WTC11 (cell line): ENCODE results near the gene OSBPL10. TPM values are rescaled to one million over a fixed set of nuclear protein-coding genes. Genes with fewer than 3 reads are reported as not detected.

ENCODE experiments used
- ATAC-seq: fragments of 200-7000 bp; cut with Tn5 transposase; 2 replicates; pipeline ENCODE4 v1.10.0; 2021; ENCODE audit warnings: mild to moderate bottlenecking, moderate library complexity
- CTCF ChIA-PET: fragments of 300-600 bp; sonication (Branson Sonifier 250); formaldehyde crosslinking; loops from one replicate; lab custom pipeline; 2021; ENCODE audit warnings: antibody characterized with exemption; lab: Charles Lee
- POLR2A ChIA-PET: fragments of 350-600 bp; sonication (Branson Sonifier 250); formaldehyde crosslinking; loops from one replicate; lab custom pipeline; 2021; ENCODE audit warnings: antibody characterized with exemption; lab: Charles Lee
- DNase-seq: peaks from one replicate; pipeline ENCODE4 v3.0.0; 2021; ENCODE audit warnings: low spot score
- H3K27ac Mint-ChIP-seq: 2 replicates; pipeline ENCODE4 v1.8.0; 2021; ENCODE audit warnings: mixed read lengths
- H3K27me3 Mint-ChIP-seq: 2 replicates; pipeline ENCODE4 v1.8.0; 2021; ENCODE audit warnings: low read depth, mild to moderate bottlenecking, moderate library complexity, mixed read lengths
- H3K36me3 Mint-ChIP-seq: 2 replicates; pipeline ENCODE4 v1.8.0; 2021; ENCODE audit warnings: mixed read lengths
- H3K4me1 Mint-ChIP-seq: 2 replicates; pipeline ENCODE4 v1.8.0; 2022; ENCODE audit warnings: mixed read lengths
- H3K4me3 Mint-ChIP-seq: 2 replicates; pipeline ENCODE4 v1.8.0; 2021; ENCODE audit warnings: mild to moderate bottlenecking, moderate library complexity, mixed read lengths
- H3K9me3 Mint-ChIP-seq: 2 replicates; pipeline ENCODE4 v1.8.0; 2021; ENCODE audit warnings: mixed read lengths
- AFF4 ChIP-seq: sonication (generic); formaldehyde crosslinking; IDR thresholded peaks from 2 replicates; pipeline ENCODE4 v1.8.1; 2023; ENCODE audit warnings: mild to moderate bottlenecking, missing genetic modification reagents, borderline replicate concordance
- ATF1 ChIP-seq: sonication (generic); formaldehyde crosslinking; IDR thresholded peaks from 2 replicates; pipeline ENCODE4 v1.8.1; 2023; ENCODE audit warnings: mild to moderate bottlenecking, moderate library complexity, missing genetic modification reagents
- ATF6 ChIP-seq: sonication (generic); formaldehyde crosslinking; IDR thresholded peaks from 2 replicates; pipeline ENCODE4 v1.8.1; 2023; ENCODE audit warnings: mild to moderate bottlenecking, missing genetic modification reagents
- CBFB ChIP-seq: sonication (generic); formaldehyde crosslinking; IDR thresholded peaks from 2 replicates; pipeline ENCODE4 v1.8.1; 2022; ENCODE audit warnings: mild to moderate bottlenecking, low read depth, missing genetic modification reagents
- CREM ChIP-seq: sonication (generic); formaldehyde crosslinking; IDR thresholded peaks from 2 replicates; pipeline ENCODE4 v1.8.1; 2022; ENCODE audit warnings: mild to moderate bottlenecking, missing genetic modification reagents, moderate library complexity
- CTCF ChIP-seq: fragments of 200-600 bp; IDR thresholded peaks from 2 replicates; pipeline ENCODE4 v1.8.0; 2022; ENCODE audit warnings: antibody characterized with exemption
- HMGXB4 ChIP-seq: sonication (generic); formaldehyde crosslinking; IDR thresholded peaks from 2 replicates; pipeline ENCODE4 v1.8.1; 2023; ENCODE audit warnings: mild to moderate bottlenecking, moderate library complexity, missing genetic modification reagents
- KAT7 ChIP-seq: sonication (generic); formaldehyde crosslinking; IDR thresholded peaks from 2 replicates; pipeline ENCODE4 v1.8.1; 2023; ENCODE audit warnings: missing genetic modification reagents, mild to moderate bottlenecking, borderline replicate concordance
- NFATC4 ChIP-seq: fragments of 250-450 bp; sonication (Bioruptor Pico); IDR thresholded peaks from 2 replicates; pipeline ENCODE4 v1.9.0; 2021; ENCODE audit warnings: mild to moderate bottlenecking
- NFYB ChIP-seq: sonication (generic); formaldehyde crosslinking; conservative IDR thresholded peaks from 2 replicates; pipeline ENCODE4 v1.8.0; 2022; ENCODE audit warnings: low read depth, missing genetic modification reagents
- PRDM15 ChIP-seq: sonication (generic); formaldehyde crosslinking; IDR thresholded peaks from 2 replicates; pipeline ENCODE4 v1.8.0; 2022; ENCODE audit warnings: missing genetic modification reagents
- RELA ChIP-seq: sonication (generic); formaldehyde crosslinking; IDR thresholded peaks from 2 replicates; pipeline ENCODE4 v1.8.1; 2022; ENCODE audit warnings: missing genetic modification reagents, mild to moderate bottlenecking, borderline replicate concordance
- TCF7 ChIP-seq: sonication (generic); formaldehyde crosslinking; IDR thresholded peaks from 2 replicates; pipeline ENCODE4 v1.8.0; 2022; ENCODE audit warnings: mild to moderate bottlenecking, low read depth, missing genetic modification reagents, moderate library complexity
- ZMAT4 ChIP-seq: fragments of 250-450 bp; sonication (Bioruptor Pico); IDR thresholded peaks from 2 replicates; pipeline ENCODE4 v1.9.0; 2021; ENCODE audit warnings: mild to moderate bottlenecking
- ZNF121 ChIP-seq: sonication (generic); formaldehyde crosslinking; IDR thresholded peaks from 2 replicates; pipeline ENCODE4 v1.8.0; 2023; ENCODE audit warnings: missing genetic modification reagents
- ZNF138 ChIP-seq: sonication (generic); formaldehyde crosslinking; conservative IDR thresholded peaks from 2 replicates; pipeline ENCODE4 v1.8.1; 2022; ENCODE audit warnings: mild to moderate bottlenecking, moderate library complexity, missing genetic modification reagents
- ZNF416 ChIP-seq: fragments of 250-450 bp; sonication (Bioruptor Pico); IDR thresholded peaks from 2 replicates; pipeline ENCODE4 v1.9.0; 2021; ENCODE audit warnings: mild to moderate bottlenecking, inconsistent platforms
- total RNA-seq: library from RNA; stranded (reverse); gene quantifications from 3 replicates; pipeline ENCODE4 v1.2.3, GENCODE V29; 2021
- TF ChIP-seq, protein P1 (sequence below): sonication (generic); formaldehyde crosslinking; IDR thresholded peaks from 2 replicates; pipeline ENCODE4 v1.8.0; 2022; ENCODE audit warnings: mild to moderate bottlenecking, missing genetic modification reagents
- TF ChIP-seq, protein P2 (sequence below): sonication (generic); formaldehyde crosslinking; IDR thresholded peaks from 2 replicates; pipeline ENCODE4 v1.8.1; 2023; ENCODE audit warnings: mild to moderate bottlenecking, missing genetic modification reagents, moderate library complexity

Gene OSBPL10
- total RNA-seq, 1 experiment from 2014 or later, result 84.1 TPM

GRCh38 chr3:31958701-31959152, 22.3 kb downstream of the OSBPL10 start:
- peak overlapping the region; percentile 75 for H3K4me3 Mint-ChIP-seq
- TF ChIP-seq AFF4 (CRISPR knock-in tag) (no peak), CBFB (no peak), CREM (CRISPR knock-in tag) (no peak), PRDM15 (CRISPR knock-in tag) (no peak), RELA (CRISPR knock-in tag) (no peak), ZMAT4 (CRISPR knock-in tag) (no peak), ZNF138 (CRISPR knock-in tag) (no peak), TCF7 (no peak), KAT7 (CRISPR knock-in tag) (no peak), NFYB (CRISPR knock-in tag) (no peak)
- TF ChIP-seq, protein P1, sequence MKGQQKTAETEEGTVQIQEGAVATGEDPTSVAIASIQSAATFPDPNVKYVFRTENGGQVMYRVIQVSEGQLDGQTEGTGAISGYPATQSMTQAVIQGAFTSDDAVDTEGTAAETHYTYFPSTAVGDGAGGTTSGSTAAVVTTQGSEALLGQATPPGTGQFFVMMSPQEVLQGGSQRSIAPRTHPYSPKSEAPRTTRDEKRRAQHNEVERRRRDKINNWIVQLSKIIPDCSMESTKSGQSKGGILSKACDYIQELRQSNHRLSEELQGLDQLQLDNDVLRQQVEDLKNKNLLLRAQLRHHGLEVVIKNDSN (CRISPR knock-in tag), result no peak
- H3K27me3 Mint-ChIP-seq, result no peaks in the 10 kb centered on the region

GRCh38 chr3:31957106-31957505, 24.0 kb downstream of the OSBPL10 start:
- CTCF ChIA-PET, result no interaction called here
- peaks cover 63% of the 10 kb centered on the region for H3K4me1 Mint-ChIP-seq
- H3K36me3 Mint-ChIP-seq, result peaks cover 30% of the 10 kb centered on the region
- H3K27ac Mint-ChIP-seq, result no peak overlapping the region
- DNase-seq (no peak), ATAC-seq (no peak)
- H3K27me3 Mint-ChIP-seq, result no peaks in the 10 kb centered on the region
- H3K4me3 Mint-ChIP-seq, result no peak overlapping the region
- H3K9me3 Mint-ChIP-seq, result peaks cover 23% of the 10 kb centered on the region
- POLR2A ChIA-PET, result no interaction called here
- TF ChIP-seq ATF6 (CRISPR knock-in tag) (no peak), ZNF416 (CRISPR knock-in tag) (no peak), NFATC4 (no peak), ZNF121 (CRISPR knock-in tag) (no peak), HMGXB4 (CRISPR knock-in tag) (no peak), CTCF (no peak), ATF1 (no peak)
- TF ChIP-seq, protein P2, sequence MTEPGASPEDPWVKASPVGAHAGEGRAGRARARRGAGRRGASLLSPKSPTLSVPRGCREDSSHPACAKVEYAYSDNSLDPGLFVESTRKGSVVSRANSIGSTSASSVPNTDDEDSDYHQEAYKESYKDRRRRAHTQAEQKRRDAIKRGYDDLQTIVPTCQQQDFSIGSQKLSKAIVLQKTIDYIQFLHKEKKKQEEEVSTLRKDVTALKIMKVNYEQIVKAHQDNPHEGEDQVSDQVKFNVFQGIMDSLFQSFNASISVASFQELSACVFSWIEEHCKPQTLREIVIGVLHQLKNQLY (CRISPR knock-in tag), result no peak

More at GRCh38 chr3:31958701-31959152, 22.3 kb downstream of the OSBPL10 start:
- ATAC-seq (no peak), DNase-seq (no peak)
- peaks cover 27% of the 10 kb centered on the region for H3K36me3 Mint-ChIP-seq
- peaks cover 20% of the 10 kb centered on the region for H3K9me3 Mint-ChIP-seq
- H3K27ac Mint-ChIP-seq, result peak overlapping the region; percentile 99
- ChIA-PET CTCF (no interaction called here), POLR2A (interaction anchor here (2.8 kb wide), 1 partner anchor 23 kb away, joined by 12 read pairs; the partner anchor contains the start of genes OSBPL10 and ZNF860)
- peaks cover 64% of the 10 kb centered on the region for H3K4me1 Mint-ChIP-seq
